Measurements from ENCODE around the gene TOR1B. TPM values are rescaled to one million over a fixed set of nuclear protein-coding genes. Genes with fewer than 3 reads are reported as not detected.
"Not testable (repeated sequence)": the region's sequence is repeated elsewhere in the genome, so short reads cannot be mapped to it uniquely, and the experiment has no call there.

The TOR1B gene
- 10 to 100 TPM; 18.0 to 22.1 TPM for total RNA-seq

GRCh38 chr9:129802833-129803675 is at the start of gene TOR1B:
Gene TOR1B, plus strand, starts transcription at chr9:129803184. Its CDS starts 29 bp downstream, at chr9:129803213.
- Mint-ChIP-seq H3K9me3 (ENCODE audit: low read depth) (no peaks in the 10 kb centered on the region), H3K27ac (peak within 1 kb of the TSS; percentile 90), H3K36me3 (ENCODE audit: low read depth) (peaks cover 26% of the 10 kb centered on the region), H3K4me3 (peak within 1 kb of the TSS; percentile 81), H3K4me1 (peaks cover 25% of the 10 kb centered on the region), H3K27me3 (no peaks in the 10 kb centered on the region)
- intact Hi-C loops (cut with DNase I, micrococcal nuclease), result loop anchor here (1.0 to 2.0 kb wide), 10 partner anchors 21 to 776 kb away; partner anchors contain the start of genes TOR1A (in 2 of the 2), ASB6 (in 1 of the 2), C9orf78 (in 1 of the 2) and CRAT (in 1 of the 2)
- peak; percentile 92 for ATAC-seq
- peak; percentile 95 for DNase-seq
- ChIA-PET POLR2A (interaction anchor here (0.7 to 1.2 kb wide), 2 partner anchors 32 to 370 kb away, joined by 3 to 4 read pairs; partner anchors contain the start of genes C9orf78 and USP20), CTCF (interaction anchor here (0.8 to 1.3 kb wide), 4 partner anchors 13 to 77 kb away, joined by 3 to 8 read pairs (median 4); no protein-coding TSS in a partner anchor)

GRCh38 chr9:129755151-129755550 is 47.8 kb upstream of the TOR1B start:
- H3K4me1 Mint-ChIP-seq, result peaks cover 20% of the 10 kb centered on the region
- H3K27me3 Mint-ChIP-seq, result peaks cover 3% of the 10 kb centered on the region

GRCh38 chr9:129756191-129756590 is 46.8 kb upstream of the TOR1B start:
- Mint-ChIP-seq H3K27me3 (peaks cover 3% of the 10 kb centered on the region), H3K4me3 (no peak overlapping the region), H3K9me3 (ENCODE audit: low read depth) (no peaks in the 10 kb centered on the region), H3K36me3 (ENCODE audit: low read depth) (no peaks in the 10 kb centered on the region), H3K27ac (no peak overlapping the region), H3K4me1 (peaks cover 20% of the 10 kb centered on the region)
- DNase-seq (no peak), ATAC-seq (no peak)
- POLR2A ChIA-PET, result interaction anchor here (0.5 kb wide), 2 partner anchors 28 to 98 kb away, joined by 3 to 5 read pairs; no protein-coding TSS in a partner anchor
- intact Hi-C loops (cut with DNase I, micrococcal nuclease), result no loop called here
- CTCF ChIA-PET, result interaction anchor here (0.8 to 1.7 kb wide), 3 partner anchors 18 to 29 kb away, joined by 3 to 6 read pairs (median 3); no protein-coding TSS in a partner anchor

More at GRCh38 chr9:129755151-129755550, 47.8 kb upstream of the TOR1B start:
- no peak for ATAC-seq
- H3K4me3 Mint-ChIP-seq, result no peak overlapping the region
- H3K9me3 Mint-ChIP-seq (ENCODE audit: low read depth), result no peaks in the 10 kb centered on the region
- POLR2A ChIA-PET, result no interaction called here
- no peaks in the 10 kb centered on the region for H3K36me3 Mint-ChIP-seq (ENCODE audit: low read depth)
- H3K27ac Mint-ChIP-seq, result no peak overlapping the region
- intact Hi-C loops (cut with DNase I, micrococcal nuclease), result no loop called here
- CTCF ChIA-PET, result interaction anchor here (0.7 to 1.7 kb wide), 3 partner anchors 17 to 240 kb away, joined by 3 to 6 read pairs (median 3); no protein-coding TSS in a partner anchor
- no peak for DNase-seq

- Mint-ChIP-seq H3K36me3 (ENCODE audit: low read depth) (no peaks in the 10 kb centered on the region), H3K27ac (no peak overlapping the region), H3K4me3 (no peak overlapping the region), H3K4me1 (peaks cover 20% of the 10 kb centered on the region), H3K9me3 (ENCODE audit: low read depth) (no peaks in the 10 kb centered on the region), H3K27me3 (peaks cover 3% of the 10 kb centered on the region)
- POLR2A ChIA-PET, result no interaction called here
- intact Hi-C loops (cut with DNase I, micrococcal nuclease), result no loop called here
- CTCF ChIA-PET, result interaction anchor here (1.7 kb wide), 1 partner anchor 30 kb away, joined by 6 read pairs; no protein-coding TSS in a partner anchor
- no peak for ATAC-seq
- DNase-seq, result no peak
Observed at GRCh38 chr9:129757045-129757444, 45.9 kb upstream of the TOR1B start.

- DNase-seq, result no peak
- Mint-ChIP-seq H3K36me3 (ENCODE audit: low read depth) (no peaks in the 10 kb centered on the region), H3K27ac (no peak overlapping the region), H3K9me3 (ENCODE audit: low read depth) (no peaks in the 10 kb centered on the region), H3K4me3 (no peak overlapping the region), H3K27me3 (peaks cover 3% of the 10 kb centered on the region), H3K4me1 (peaks cover 11% of the 10 kb centered on the region)
- intact Hi-C loops (cut with DNase I, micrococcal nuclease), result no loop called here
- ChIA-PET CTCF (interaction anchor here (0.6 to 1.7 kb wide), 7 partner anchors 9 to 132 kb away, joined by 3 to 7 read pairs (median 4); no protein-coding TSS in a partner anchor), POLR2A (interaction anchor here (0.7 kb wide), 1 partner anchor 18 kb away, joined by 3 read pairs; no protein-coding TSS in a partner anchor)
- ATAC-seq, result no peak
Observed at GRCh38 chr9:129759319-129759718, 43.7 kb upstream of the TOR1B start.

GRCh38 chr9:129759804-129760502 is 43.0 kb upstream of the TOR1B start:
- Mint-ChIP-seq H3K36me3 (ENCODE audit: low read depth) (no peaks in the 10 kb centered on the region), H3K4me3 (no peak overlapping the region), H3K4me1 (peaks cover 11% of the 10 kb centered on the region), H3K27me3 (peaks cover 3% of the 10 kb centered on the region), H3K27ac (no peak overlapping the region), H3K9me3 (ENCODE audit: low read depth) (no peaks in the 10 kb centered on the region)
- DNase-seq, result no peak
- intact Hi-C loops (cut with DNase I, micrococcal nuclease), result no loop called here
- ATAC-seq, result no peak
- POLR2A ChIA-PET, result interaction anchor here (0.5 kb wide), 1 partner anchor 562 kb away, joined by 3 read pairs; no protein-coding TSS in a partner anchor
- CTCF ChIA-PET, result interaction anchor here (0.5 to 1.7 kb wide), 7 partner anchors 10 to 215 kb away, joined by 3 to 7 read pairs (median 4); no protein-coding TSS in a partner anchor

- CTCF ChIA-PET, result interaction anchor here (0.5 to 1.1 kb wide), 2 partner anchors 30 to 216 kb away, joined by 3 read pairs; no protein-coding TSS in a partner anchor
- H3K4me3 Mint-ChIP-seq; intact Hi-C loops (cut with DNase I, micrococcal nuclease); POLR2A ChIA-PET; DNase-seq; H3K27me3 Mint-ChIP-seq; ATAC-seq; H3K9me3 Mint-ChIP-seq (ENCODE audit: low read depth); H3K36me3 Mint-ChIP-seq (ENCODE audit: low read depth); H3K27ac Mint-ChIP-seq: not testable (repeated sequence)
- peaks cover 11% of the 10 kb centered on the region for H3K4me1 Mint-ChIP-seq
Observed at GRCh38 chr9:129760784-129761183, 42.2 kb upstream of the TOR1B start.

GRCh38 chr9:129761293-129761900 is 41.6 kb upstream of the TOR1B start:
- ATAC-seq (no peak), DNase-seq (no peak)
- ChIA-PET POLR2A (no interaction called here), CTCF (interaction anchor here (0.9 kb wide), 1 partner anchor 12 kb away, joined by 3 read pairs; no protein-coding TSS in a partner anchor)
- intact Hi-C loops (cut with DNase I, micrococcal nuclease), result no loop called here
- no peaks in the 10 kb centered on the region for H3K9me3 Mint-ChIP-seq (ENCODE audit: low read depth)
- H3K4me3 Mint-ChIP-seq, result no peak overlapping the region
- peaks cover 11% of the 10 kb centered on the region for H3K4me1 Mint-ChIP-seq
- no peak overlapping the region for H3K27ac Mint-ChIP-seq
- H3K36me3 Mint-ChIP-seq (ENCODE audit: low read depth), result no peaks in the 10 kb centered on the region
- H3K27me3 Mint-ChIP-seq, result peaks cover 3% of the 10 kb centered on the region

GRCh38 chr9:129761901-129762369 is 41.0 kb upstream of the TOR1B start:
- no peaks in the 10 kb centered on the region for H3K9me3 Mint-ChIP-seq (ENCODE audit: low read depth)
- H3K4me1 Mint-ChIP-seq, result peaks cover 10% of the 10 kb centered on the region
- H3K4me3 Mint-ChIP-seq, result no peak overlapping the region
- ATAC-seq (no peak), DNase-seq (no peak)
- H3K27me3 Mint-ChIP-seq, result peaks cover 3% of the 10 kb centered on the region
- H3K36me3 Mint-ChIP-seq (ENCODE audit: low read depth), result no peaks in the 10 kb centered on the region
- ChIA-PET CTCF (interaction anchor here (0.9 kb wide), 1 partner anchor 12 kb away, joined by 3 read pairs; no protein-coding TSS in a partner anchor), POLR2A (no interaction called here)
- H3K27ac Mint-ChIP-seq, result no peak overlapping the region
- intact Hi-C loops (cut with DNase I, micrococcal nuclease), result no loop called here

GRCh38 chr9:129762370-129762984 is 40.5 kb upstream of the TOR1B start:
- DNase-seq; ATAC-seq; H3K27me3 Mint-ChIP-seq; H3K4me3 Mint-ChIP-seq; H3K27ac Mint-ChIP-seq; H3K4me1 Mint-ChIP-seq; CTCF ChIA-PET; H3K36me3 Mint-ChIP-seq (ENCODE audit: low read depth); intact Hi-C loops (cut with DNase I, micrococcal nuclease); POLR2A ChIA-PET; H3K9me3 Mint-ChIP-seq (ENCODE audit: low read depth): not testable (repeated sequence)

All from activated CD4-positive, alpha-beta T cell treated with anti-CD3 and anti-CD28 coated beads for 36 hours (primary cell).